Fibroblast of the aortic adventitia (primary cell): ENCODE data around the gene PLD1. TPM values are rescaled to one million over a fixed set of nuclear protein-coding genes. Genes with fewer than 3 reads are reported as not detected.

Experiments used
- DNase-seq: peaks from one replicate; pipeline ENCODE4 v3.0.0-alpha.2; 2010; ENCODE audit warnings: low read depth
- H3K4me3 ChIP-seq: 2 replicates; pipeline ENCODE4 v1.5.1; 2011; ENCODE audit warnings: low read depth, mild to moderate bottlenecking, control low read depth, low read length, moderate library complexity
- total RNA-seq: library from RNA; depleted of rRNA; stranded (reverse); fragments of >200 nt; gene quantifications from 2 replicates; pipeline ENCODE4 v1.2.3, GENCODE V29; 2012; ENCODE audit warnings: low replicate concordance
- TF ChIP-seq, protein P1 (sequence below): IDR thresholded peaks from 2 replicates; pipeline ENCODE4 v1.5.1; 2011; ENCODE audit warnings: mild to moderate bottlenecking, low read length, control low read depth, inconsistent platforms; ENCODE audit not compliant: insufficient read depth

Gene PLD1
- total RNA-seq, 1 donor, result 23.1 TPM

DNA sequence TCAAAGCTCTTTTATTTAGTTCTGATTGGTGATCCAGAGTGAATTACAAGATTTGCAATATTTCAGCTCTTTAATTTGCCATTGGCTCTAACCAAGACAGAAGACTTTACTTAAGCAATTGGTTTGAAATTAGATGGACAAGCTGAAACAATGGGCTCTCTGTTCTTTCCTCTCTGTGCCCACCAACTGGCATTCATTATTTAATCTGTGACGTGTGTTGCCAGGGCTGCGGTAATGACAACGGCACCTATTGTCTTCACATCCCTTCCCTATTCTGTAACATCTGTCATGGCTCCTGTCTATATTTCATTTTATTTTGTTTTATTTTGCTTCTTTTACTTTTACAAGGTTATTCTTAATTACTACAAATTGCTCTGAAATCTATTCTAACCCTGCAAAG lies 33.9 kb downstream of the PLD1 start:
- no peak overlapping the region for H3K4me3 ChIP-seq
- TF ChIP-seq, protein P1, sequence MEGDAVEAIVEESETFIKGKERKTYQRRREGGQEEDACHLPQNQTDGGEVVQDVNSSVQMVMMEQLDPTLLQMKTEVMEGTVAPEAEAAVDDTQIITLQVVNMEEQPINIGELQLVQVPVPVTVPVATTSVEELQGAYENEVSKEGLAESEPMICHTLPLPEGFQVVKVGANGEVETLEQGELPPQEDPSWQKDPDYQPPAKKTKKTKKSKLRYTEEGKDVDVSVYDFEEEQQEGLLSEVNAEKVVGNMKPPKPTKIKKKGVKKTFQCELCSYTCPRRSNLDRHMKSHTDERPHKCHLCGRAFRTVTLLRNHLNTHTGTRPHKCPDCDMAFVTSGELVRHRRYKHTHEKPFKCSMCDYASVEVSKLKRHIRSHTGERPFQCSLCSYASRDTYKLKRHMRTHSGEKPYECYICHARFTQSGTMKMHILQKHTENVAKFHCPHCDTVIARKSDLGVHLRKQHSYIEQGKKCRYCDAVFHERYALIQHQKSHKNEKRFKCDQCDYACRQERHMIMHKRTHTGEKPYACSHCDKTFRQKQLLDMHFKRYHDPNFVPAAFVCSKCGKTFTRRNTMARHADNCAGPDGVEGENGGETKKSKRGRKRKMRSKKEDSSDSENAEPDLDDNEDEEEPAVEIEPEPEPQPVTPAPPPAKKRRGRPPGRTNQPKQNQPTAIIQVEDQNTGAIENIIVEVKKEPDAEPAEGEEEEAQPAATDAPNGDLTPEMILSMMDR, result no peak
- no peak for DNase-seq

DNA sequence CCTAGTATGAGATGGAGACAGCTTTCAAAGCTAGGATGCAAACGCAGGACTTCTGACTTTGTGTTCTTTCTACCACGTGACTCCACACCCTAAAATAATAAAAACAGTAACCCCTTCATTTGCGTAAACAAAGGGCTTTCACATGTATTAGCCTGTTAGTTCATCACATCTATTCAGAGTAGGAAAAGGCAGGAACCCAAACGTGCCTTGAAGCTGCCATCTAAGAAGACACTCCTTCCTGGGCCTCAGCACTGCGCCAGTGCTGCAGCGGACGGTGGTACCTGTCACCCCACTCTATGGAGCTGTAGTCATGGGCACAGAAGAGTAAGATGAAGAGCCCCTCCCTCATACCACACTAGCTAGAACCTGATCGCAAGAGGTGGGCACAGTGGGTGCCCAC lies 34.3 kb downstream of the PLD1 start:
- H3K4me3 ChIP-seq, result no peak overlapping the region
- TF ChIP-seq, protein P1, result no peak
- DNase-seq, result no peak

DNA sequence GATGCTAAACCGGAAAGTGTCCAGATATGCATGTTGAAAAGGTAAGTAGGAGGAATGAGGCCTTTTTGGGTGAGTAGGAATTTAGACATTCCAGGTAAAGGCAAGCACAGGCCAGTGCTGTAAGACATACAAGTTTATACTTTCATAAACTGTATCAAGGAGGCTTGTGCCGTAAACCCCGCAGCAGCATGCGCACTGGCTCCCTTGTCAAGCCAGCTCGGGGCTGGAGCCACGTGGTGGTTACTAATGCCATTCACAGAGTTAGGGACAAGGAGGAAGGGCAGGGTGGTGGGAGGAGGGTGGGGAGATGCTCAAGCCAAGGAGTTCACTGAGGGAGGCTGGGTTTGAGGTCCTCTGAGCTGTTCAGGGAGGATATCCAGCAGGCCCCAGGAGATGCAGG lies 35.8 kb downstream of the PLD1 start:
- TF ChIP-seq, protein P1, result no peak
- no peak for DNase-seq
- no peak overlapping the region for H3K4me3 ChIP-seq

- DNase-seq, result peak; percentile 86
- TF ChIP-seq, protein P1, result peak; percentile 79
- no peak overlapping the region for H3K4me3 ChIP-seq
Measured at GRCh38 chr3:171772427-171773056, 37.7 kb downstream of the PLD1 start.

DNA sequence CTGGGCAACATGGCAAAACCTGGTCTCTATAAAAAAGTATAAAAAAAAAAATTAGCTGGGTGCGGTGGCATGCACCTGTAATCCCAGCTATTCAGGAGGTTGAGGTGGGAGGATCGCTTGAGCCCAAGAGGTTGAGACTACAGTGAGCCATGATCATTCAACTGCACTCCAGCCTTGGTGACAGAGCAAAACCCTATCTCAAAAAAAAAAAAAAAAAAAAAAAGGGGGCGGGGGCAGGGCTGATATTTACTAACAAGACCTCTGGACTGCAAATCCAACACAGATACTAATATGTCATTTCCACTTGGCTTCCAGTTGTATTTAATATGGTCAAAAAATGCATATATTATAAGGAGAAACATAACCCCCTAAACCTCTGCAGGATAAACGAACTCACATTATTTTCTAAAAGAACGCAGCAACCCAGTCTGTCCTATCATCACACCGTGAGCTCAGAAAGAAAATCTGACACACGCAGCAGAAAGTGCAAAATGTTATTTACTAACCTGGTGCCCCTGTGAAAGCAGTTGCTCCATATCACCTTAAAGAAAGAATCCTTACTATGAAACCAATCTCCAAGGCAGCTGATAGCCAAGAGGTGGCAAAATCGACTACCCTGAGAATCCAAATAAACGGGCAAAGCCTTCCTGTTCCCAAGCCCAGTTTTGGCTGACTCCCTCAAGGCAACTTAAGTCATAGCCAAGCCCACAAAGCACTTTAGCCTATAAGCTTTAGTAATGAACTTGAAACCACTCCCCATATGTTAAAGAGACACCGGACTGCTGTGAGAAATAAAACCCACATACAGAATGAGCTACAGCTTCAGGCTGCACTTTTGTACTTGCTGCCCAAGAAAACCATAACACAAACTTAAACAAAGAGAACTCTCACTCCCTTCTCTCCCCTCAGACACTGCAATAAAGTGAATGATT lies 39.3 kb downstream of the PLD1 start:
- peak; percentile 94 for DNase-seq
- TF ChIP-seq, protein P1, result no peak
- peak overlapping the region; percentile 76 for H3K4me3 ChIP-seq

- H3K4me3 ChIP-seq, result peak overlapping the region; percentile 76
- TF ChIP-seq, protein P1, result no peak
- peak; percentile 32 for DNase-seq
Measured at GRCh38 chr3:171769461-171769860, 40.8 kb downstream of the PLD1 start.
